ENCODE data around the gene HAGHL. TPM values are rescaled to one million over a fixed set of nuclear protein-coding genes. Genes with fewer than 3 reads are reported as not detected.

The HAGHL gene
- total and polyA plus RNA-seq, 2 donors (not counting 3 experiments of a cell fraction or from before 2014, with no cell fraction given) = 6.3 to 6.8 TPM

- TF ChIP-seq EZH2 (IDR thresholded peaks at IDR 0.05; ENCODE audit: borderline replicate concordance, low read depth, low read length, severe bottlenecking) = no peak
- no peak for TF ChIP-seq GATA2 (IDR thresholded peaks at IDR 0.05; ENCODE audit: insufficient read depth, insufficient read length, low read depth, low read length)
- no peaks in the 10 kb centered on the region for H3K9me1 ChIP-seq (replicated peaks; ENCODE audit: control insufficient read depth, extremely low read depth, insufficient read depth, low read length)
- H3K4me1 ChIP-seq (ENCODE audit: control insufficient read depth, extremely low read depth, insufficient read depth, low read length) = peaks cover 18% of the 10 kb centered on the region
- no peaks in the 10 kb centered on the region for H4K20me1 ChIP-seq (replicated peaks; ENCODE audit: control insufficient read depth, extremely low read depth, insufficient read depth, low read length)
- FAIRE-seq (no peak), DNase-seq (ENCODE audit: low read depth, low spot score) (no peak)
- dilution Hi-C loops (cut with MboI; ENCODE audit: extremely low pct_ligation_motif_present, low sequenced_read_pairs) (no loop called here), intact Hi-C loops (cut with micrococcal nuclease) (no loop called here)
- no peak overlapping the region for H2AFZ ChIP-seq (ENCODE audit: low read depth, low read length)
- CTCF ChIA-PET = interaction anchor here (0.9 to 2.6 kb wide), 9 partner anchors 10 to 341 kb away, joined by 3 to 34 read pairs (median 7); partner anchors contain the start of genes CCDC78, CHTF18, CIAO3 and HAGHL
- no TSS peak for BruUV-seq (replicated peaks)
- H3K36me3 ChIP-seq (ENCODE audit: control insufficient read depth in 2 of 2, extremely low read depth in 1 of 2, insufficient read depth in 2 of 2, low read length in 2 of 2) = no peaks in the 10 kb centered on the region
- no peaks in the 10 kb centered on the region for H3K79me2 ChIP-seq (ENCODE audit: control insufficient read depth, insufficient read depth, low read length)
- POLR2A ChIA-PET = no interaction called here
- H3K27me3 ChIP-seq (ENCODE audit: control insufficient read depth in 2 of 2, insufficient read depth in 2 of 2, low read length in 2 of 2) = no peaks in the 10 kb centered on the region
- H3K4me2 ChIP-seq (ENCODE audit: insufficient read depth, low read length) = no peak overlapping the region
- no peaks in the 10 kb centered on the region for H3K9me3 ChIP-seq (replicated peaks; ENCODE audit: control insufficient read depth, insufficient read depth, low read length)
- no peak overlapping the region for H3K9ac ChIP-seq (replicated peaks; ENCODE audit: extremely low read depth, insufficient read depth, low read length)
- no peak overlapping the region for H3K27ac ChIP-seq (ENCODE audit: insufficient read depth, low read depth, low read length)
- H3K4me3 ChIP-seq (replicated peaks in 1 of 3; ENCODE audit: insufficient read depth in 1 of 3, low read depth in 1 of 3, low read length in 3 of 3) = no peak overlapping the region
These were observed 10.7 kb upstream of the HAGHL start for GRCh38 chr16:716200-716568.

- Histone ChIP-seq H3K9ac (replicated peaks; ENCODE audit: extremely low read depth, insufficient read depth, low read length) (no peak overlapping the region), H2AFZ (ENCODE audit: low read depth, low read length) (no peak overlapping the region), H3K27ac (ENCODE audit: insufficient read depth, low read depth, low read length) (no peak overlapping the region), H3K27me3 (ENCODE audit: control insufficient read depth in 2 of 2, insufficient read depth in 2 of 2, low read length in 2 of 2) (no peaks in the 10 kb centered on the region), H3K4me2 (ENCODE audit: insufficient read depth, low read length) (no peak overlapping the region), H3K4me1 (ENCODE audit: control insufficient read depth, extremely low read depth, insufficient read depth, low read length) (peaks cover 23% of the 10 kb centered on the region), H3K36me3 (ENCODE audit: control insufficient read depth in 2 of 2, extremely low read depth in 1 of 2, insufficient read depth in 2 of 2, low read length in 2 of 2) (no peaks in the 10 kb centered on the region), H4K20me1 (replicated peaks; ENCODE audit: control insufficient read depth, extremely low read depth, insufficient read depth, low read length) (no peaks in the 10 kb centered on the region), H3K4me3 (replicated peaks in 1 of 3; ENCODE audit: insufficient read depth in 1 of 3, low read depth in 1 of 3, low read length in 3 of 3) (no peak overlapping the region), H3K79me2 (ENCODE audit: control insufficient read depth, insufficient read depth, low read length) (no peaks in the 10 kb centered on the region), H3K9me3 (replicated peaks; ENCODE audit: control insufficient read depth, insufficient read depth, low read length) (no peaks in the 10 kb centered on the region), H3K9me1 (replicated peaks; ENCODE audit: control insufficient read depth, extremely low read depth, insufficient read depth, low read length) (no peaks in the 10 kb centered on the region)
- POLR2A ChIA-PET = no interaction called here
- TF ChIP-seq POLR2A (IDR thresholded peaks at IDR 0.05; ENCODE audit: low read depth, low read length) = no peak
- no peak for TF ChIP-seq GATA2 (IDR thresholded peaks at IDR 0.05; ENCODE audit: insufficient read depth, insufficient read length, low read depth, low read length)
- TF ChIP-seq, protein P1, sequence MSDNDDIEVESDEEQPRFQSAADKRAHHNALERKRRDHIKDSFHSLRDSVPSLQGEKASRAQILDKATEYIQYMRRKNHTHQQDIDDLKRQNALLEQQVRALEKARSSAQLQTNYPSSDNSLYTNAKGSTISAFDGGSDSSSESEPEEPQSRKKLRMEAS (IDR thresholded peaks at IDR 0.05; ENCODE audit: insufficient read depth, insufficient read length) = no peak
- intact Hi-C loops (cut with micrococcal nuclease) = no loop called here
- dilution Hi-C loops (cut with MboI; ENCODE audit: extremely low pct_ligation_motif_present, low sequenced_read_pairs) = no loop called here
- CTCF ChIA-PET = interaction anchor here (1.0 to 2.6 kb wide), 6 partner anchors 9 to 340 kb away, joined by 3 to 34 read pairs (median 8); partner anchors contain the start of genes CCDC78 and HAGHL
- no peak for FAIRE-seq
- DNase-seq (ENCODE audit: low read depth, low spot score) = no peak
- BruUV-seq (replicated peaks) = no TSS peak
These were observed 10.1 kb upstream of the HAGHL start for GRCh38 chr16:716768-717325.
